HL-60 (cell line): Measurements from ENCODE around the gene ASB10.

Source experiments
- DNase-seq, 2 experiments: peaks; one replicate each; pipeline ENCODE4 v3.0.0-alpha.2; 2010 to 2020; ENCODE audit warnings: low read depth in 1 of 2, low spot score in 1 of 2
- H3K27ac ChIP-seq: fragments of 250-450 bp; sonication (Bioruptor Pico); replicated peaks from 2 replicates; pipeline ENCODE4 v1.5.1; 2020; ENCODE audit warnings: mild to moderate bottlenecking, moderate library complexity
- H3K27me3 ChIP-seq: fragments of 250-450 bp; sonication (Bioruptor Pico); 2 replicates; pipeline ENCODE4 v1.5.1; 2021; ENCODE audit warnings: mild to moderate bottlenecking, moderate library complexity; ENCODE audit not compliant: insufficient read depth, poor library complexity, severe bottlenecking
- H3K4me3 ChIP-seq: replicated peaks from 2 replicates; pipeline ENCODE4 v1.5.1; 2011; ENCODE audit warnings: mild to moderate bottlenecking, control low read depth, low read length; ENCODE audit not compliant: insufficient read depth
- CTCF ChIP-seq: IDR thresholded peaks from one replicate; pipeline ENCODE4 v1.5.1; 2011; ENCODE audit warnings: low read length, control low read depth, inconsistent platforms; ENCODE audit not compliant: insufficient read depth
- GABPA ChIP-seq: IDR thresholded peaks from 2 replicates; pipeline ENCODE4 v1.6.1; 2012; ENCODE audit warnings: low read depth
- POLR2AphosphoS5 ChIP-seq: IDR thresholded peaks from 2 replicates; pipeline ENCODE4 v1.6.1; 2012; ENCODE audit warnings: low read depth
- SPI1 ChIP-seq: IDR thresholded peaks from 2 replicates; pipeline ENCODE4 v1.6.1; 2012; ENCODE audit warnings: low read depth, mild to moderate bottlenecking, borderline replicate concordance
- TF ChIP-seq, protein P1 (sequence below): IDR thresholded peaks from 2 replicates; pipeline ENCODE4 v1.6.1; 2012; ENCODE audit warnings: low read depth; ENCODE audit not compliant: insufficient replicate concordance

ASB10 gene

GRCh38 chr7:151175047-151175792 is 11.8 kb downstream of the ASB10 start:
- Histone ChIP-seq H3K27ac (no peak overlapping the region), H3K4me3 (no peak overlapping the region), H3K27me3 (peaks cover 5% of the 10 kb centered on the region)
- TF ChIP-seq SPI1 (no peak), CTCF (no peak), GABPA (no peak)
- TF ChIP-seq, protein P1, sequence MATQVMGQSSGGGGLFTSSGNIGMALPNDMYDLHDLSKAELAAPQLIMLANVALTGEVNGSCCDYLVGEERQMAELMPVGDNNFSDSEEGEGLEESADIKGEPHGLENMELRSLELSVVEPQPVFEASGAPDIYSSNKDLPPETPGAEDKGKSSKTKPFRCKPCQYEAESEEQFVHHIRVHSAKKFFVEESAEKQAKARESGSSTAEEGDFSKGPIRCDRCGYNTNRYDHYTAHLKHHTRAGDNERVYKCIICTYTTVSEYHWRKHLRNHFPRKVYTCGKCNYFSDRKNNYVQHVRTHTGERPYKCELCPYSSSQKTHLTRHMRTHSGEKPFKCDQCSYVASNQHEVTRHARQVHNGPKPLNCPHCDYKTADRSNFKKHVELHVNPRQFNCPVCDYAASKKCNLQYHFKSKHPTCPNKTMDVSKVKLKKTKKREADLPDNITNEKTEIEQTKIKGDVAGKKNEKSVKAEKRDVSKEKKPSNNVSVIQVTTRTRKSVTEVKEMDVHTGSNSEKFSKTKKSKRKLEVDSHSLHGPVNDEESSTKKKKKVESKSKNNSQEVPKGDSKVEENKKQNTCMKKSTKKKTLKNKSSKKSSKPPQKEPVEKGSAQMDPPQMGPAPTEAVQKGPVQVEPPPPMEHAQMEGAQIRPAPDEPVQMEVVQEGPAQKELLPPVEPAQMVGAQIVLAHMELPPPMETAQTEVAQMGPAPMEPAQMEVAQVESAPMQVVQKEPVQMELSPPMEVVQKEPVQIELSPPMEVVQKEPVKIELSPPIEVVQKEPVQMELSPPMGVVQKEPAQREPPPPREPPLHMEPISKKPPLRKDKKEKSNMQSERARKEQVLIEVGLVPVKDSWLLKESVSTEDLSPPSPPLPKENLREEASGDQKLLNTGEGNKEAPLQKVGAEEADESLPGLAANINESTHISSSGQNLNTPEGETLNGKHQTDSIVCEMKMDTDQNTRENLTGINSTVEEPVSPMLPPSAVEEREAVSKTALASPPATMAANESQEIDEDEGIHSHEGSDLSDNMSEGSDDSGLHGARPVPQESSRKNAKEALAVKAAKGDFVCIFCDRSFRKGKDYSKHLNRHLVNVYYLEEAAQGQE, result no peak
- no peak for DNase-seq

GRCh38 chr7:151174246-151175046 is 12.6 kb downstream of the ASB10 start:
- no peak for TF ChIP-seq POLR2AphosphoS5
- no peak for TF ChIP-seq SPI1
- TF ChIP-seq, protein P1, result no peak
- TF ChIP-seq CTCF, result no peak
- no peak for TF ChIP-seq GABPA
- H3K27me3 ChIP-seq, result peaks cover 12% of the 10 kb centered on the region
- H3K27ac ChIP-seq, result no peak overlapping the region
- H3K4me3 ChIP-seq, result no peak overlapping the region
- DNase-seq, result no peak

- no peak for DNase-seq
- Histone ChIP-seq H3K27ac (no peak overlapping the region), H3K27me3 (peaks cover 18% of the 10 kb centered on the region), H3K4me3 (no peak overlapping the region)
- TF ChIP-seq, protein P1, result no peak
- TF ChIP-seq GABPA (no peak), SPI1 (no peak), CTCF (no peak), POLR2AphosphoS5 (no peak)
Observed at GRCh38 chr7:151173386-151174245, 13.4 kb downstream of the ASB10 start.
